Raji (cell line): ENCODE data around the gene GASK1B.

ENCODE experiments used
- POLR2A ChIP-seq: IDR thresholded peaks from 2 replicates; pipeline ENCODE4 v1.6.1; 2011; ENCODE audit warnings: low read depth, low read length, control low read depth; ENCODE audit not compliant: insufficient read depth

Gene GASK1B

GRCh38 chr4:158172261-158173258, at the start of gene GASK1B:
GASK1B (minus strand) TSS chr4:158173025; CDS start chr4:158171375, 1,650 bp downstream.
- TF ChIP-seq POLR2A: no peak

GRCh38 chr4:158219623-158220022, 46.8 kb upstream of the GASK1B start:
- TF ChIP-seq POLR2A: no peak

- no peak for TF ChIP-seq POLR2A
Observed at GRCh38 chr4:158217763-158218162, 44.9 kb upstream of the GASK1B start.

GRCh38 chr4:158214856-158215255, 42.0 kb upstream of the GASK1B start:
- TF ChIP-seq POLR2A: no peak

GRCh38 chr4:158213466-158213865, 40.6 kb upstream of the GASK1B start:
- TF ChIP-seq POLR2A: no peak

GRCh38 chr4:158211222-158211621, 38.4 kb upstream of the GASK1B start:
- TF ChIP-seq POLR2A: no peak

GRCh38 chr4:158209825-158210807, 37.3 kb upstream of the GASK1B start, which contains the start of gene TMEM144:
TMEM144 (plus strand) TSS chr4:158210486; CDS start chr4:158212668, 2,182 bp downstream.
- TF ChIP-seq POLR2A: no peak

GRCh38 chr4:158208963-158209640, 36.3 kb upstream of the GASK1B start:
- TF ChIP-seq POLR2A: no peak

- no peak for TF ChIP-seq POLR2A
Observed at GRCh38 chr4:158203929-158204328, 31.1 kb upstream of the GASK1B start.

- TF ChIP-seq POLR2A: no peak
Observed at GRCh38 chr4:158203436-158203835, 30.6 kb upstream of the GASK1B start.

GRCh38 chr4:158202481-158202880, 29.7 kb upstream of the GASK1B start:
- no peak for TF ChIP-seq POLR2A

GRCh38 chr4:158201876-158202275, 29.1 kb upstream of the GASK1B start:
- no peak for TF ChIP-seq POLR2A

GRCh38 chr4:158201322-158201721, 28.5 kb upstream of the GASK1B start:
- TF ChIP-seq POLR2A: no peak

- no peak for TF ChIP-seq POLR2A
Observed at GRCh38 chr4:158200214-158200613, 27.4 kb upstream of the GASK1B start.
